GM18519 (cell line): ENCODE data around the gene KIAA0232.
A peak's percentile ranks its signal among the peaks of the same experiment; 100 is the strongest.
"Not testable (repeated sequence)": the region's sequence is repeated elsewhere in the genome, so short reads cannot be mapped to it uniquely, and the experiment has no call there.

Source experiments
- ATAC-seq: cut with Tn5 transposase; IDR thresholded peaks from one replicate; pipeline ENCODE4 v1.9.1; 2021; ENCODE audit warnings: mild to moderate bottlenecking, moderate library complexity; ENCODE audit not compliant: unreplicated experiment, low FRiP score

The KIAA0232 gene

GRCh38 chr4:6773616-6774540, 8.6 kb upstream of the KIAA0232 start:
- ATAC-seq = no peak

- no peak for ATAC-seq
Observed at GRCh38 chr4:6775746-6776145, 6.8 kb upstream of the KIAA0232 start.

- ATAC-seq = no peak
Observed at GRCh38 chr4:6776920-6777635, 5.4 kb upstream of the KIAA0232 start.

- ATAC-seq = no peak
Observed at GRCh38 chr4:6777636-6778281, 4.8 kb upstream of the KIAA0232 start.

- no peak for ATAC-seq
Observed at GRCh38 chr4:6778435-6778834, 4.1 kb upstream of the KIAA0232 start.

- no peak for ATAC-seq
Observed at GRCh38 chr4:6779667-6780565, 2.6 kb upstream of the KIAA0232 start.

- no peak for ATAC-seq
Observed at GRCh38 chr4:6781113-6781512, 1.4 kb upstream of the KIAA0232 start.

GRCh38 chr4:6781561-6781960, 966 bp upstream of the KIAA0232 start:
- no peak for ATAC-seq

GRCh38 chr4:6782846-6783110, 251 bp downstream of the KIAA0232 start:
- no peak for ATAC-seq

- peak; percentile 66 for ATAC-seq
Observed at GRCh38 chr4:6783111-6783981, 819 bp downstream of the KIAA0232 start.

- no peak for ATAC-seq
Observed at GRCh38 chr4:6785572-6785925, 3.0 kb downstream of the KIAA0232 start.

GRCh38 chr4:6788123-6788522, 5.6 kb downstream of the KIAA0232 start:
- ATAC-seq = no peak

GRCh38 chr4:6791245-6791644, 8.7 kb downstream of the KIAA0232 start:
- not testable (repeated sequence) for ATAC-seq

GRCh38 chr4:6791796-6792195, 9.3 kb downstream of the KIAA0232 start:
- not testable (repeated sequence) for ATAC-seq

- ATAC-seq = no peak
Observed at GRCh38 chr4:6794189-6794588, 11.7 kb downstream of the KIAA0232 start.

GRCh38 chr4:6795821-6796220, 13.3 kb downstream of the KIAA0232 start:
- ATAC-seq = no peak

- ATAC-seq = not testable (repeated sequence)
Observed at GRCh38 chr4:6797368-6797767, 14.8 kb downstream of the KIAA0232 start.

GRCh38 chr4:6799091-6799490, 16.6 kb downstream of the KIAA0232 start:
- ATAC-seq = no peak

- no peak for ATAC-seq
Observed at GRCh38 chr4:6802025-6802424, 19.5 kb downstream of the KIAA0232 start.

GRCh38 chr4:6802626-6803025, 20.1 kb downstream of the KIAA0232 start:
- ATAC-seq = no peak
